PC-9 (cell line): ENCODE results near the gene MYO1A.

ENCODE experiments used
- EZH2 ChIP-seq: fragments of 200-600 bp; sonication (generic); IDR thresholded peaks from 2 replicates; pipeline ENCODE4 v1.8.0; 2017; ENCODE audit warnings: antibody characterized with exemption, low read depth
- TF ChIP-seq, protein P1 (sequence below): fragments of 200-600 bp; sonication (generic); conservative IDR thresholded peaks from 2 replicates; pipeline ENCODE4 v1.6.1; 2017; ENCODE audit warnings: mixed run types, antibody characterized with exemption, mild to moderate bottlenecking, moderate library complexity

DNA sequence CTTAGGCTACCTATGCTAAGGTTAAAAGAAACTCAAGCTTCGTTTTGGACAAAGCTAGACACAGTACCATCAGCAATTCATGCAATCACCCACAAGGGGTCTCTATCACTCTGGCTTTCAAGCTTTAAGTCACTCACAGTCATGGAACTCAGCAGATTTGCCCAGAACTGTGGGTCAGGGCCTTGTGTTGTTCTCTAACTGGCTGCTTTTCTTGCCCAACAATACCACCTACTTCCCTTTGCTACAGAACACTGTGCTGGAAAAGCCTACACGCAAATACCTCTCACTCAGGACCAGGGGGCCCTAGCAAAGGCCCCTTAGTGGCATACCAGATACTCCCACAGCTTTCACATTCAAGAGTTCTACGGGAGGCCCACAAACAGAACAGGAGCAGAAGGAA is 19.6 kb upstream of the MYO1A start:
- TF ChIP-seq, protein P1, sequence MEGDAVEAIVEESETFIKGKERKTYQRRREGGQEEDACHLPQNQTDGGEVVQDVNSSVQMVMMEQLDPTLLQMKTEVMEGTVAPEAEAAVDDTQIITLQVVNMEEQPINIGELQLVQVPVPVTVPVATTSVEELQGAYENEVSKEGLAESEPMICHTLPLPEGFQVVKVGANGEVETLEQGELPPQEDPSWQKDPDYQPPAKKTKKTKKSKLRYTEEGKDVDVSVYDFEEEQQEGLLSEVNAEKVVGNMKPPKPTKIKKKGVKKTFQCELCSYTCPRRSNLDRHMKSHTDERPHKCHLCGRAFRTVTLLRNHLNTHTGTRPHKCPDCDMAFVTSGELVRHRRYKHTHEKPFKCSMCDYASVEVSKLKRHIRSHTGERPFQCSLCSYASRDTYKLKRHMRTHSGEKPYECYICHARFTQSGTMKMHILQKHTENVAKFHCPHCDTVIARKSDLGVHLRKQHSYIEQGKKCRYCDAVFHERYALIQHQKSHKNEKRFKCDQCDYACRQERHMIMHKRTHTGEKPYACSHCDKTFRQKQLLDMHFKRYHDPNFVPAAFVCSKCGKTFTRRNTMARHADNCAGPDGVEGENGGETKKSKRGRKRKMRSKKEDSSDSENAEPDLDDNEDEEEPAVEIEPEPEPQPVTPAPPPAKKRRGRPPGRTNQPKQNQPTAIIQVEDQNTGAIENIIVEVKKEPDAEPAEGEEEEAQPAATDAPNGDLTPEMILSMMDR = peak; percentile 81
- TF ChIP-seq EZH2 = no peak
